HepG2 (cell line): ENCODE results near the gene COG5. TPM values are rescaled to one million over a fixed set of nuclear protein-coding genes. Genes with fewer than 3 reads are reported as not detected.

Source experiments
- CC2D1A ChIP-seq: sonication (generic); formaldehyde crosslinking; IDR thresholded peaks from 2 replicates; pipeline ENCODE4 v1.8.1; 2023; ENCODE audit warnings: mild to moderate bottlenecking, missing genetic modification reagents
- ELF1 ChIP-seq: sonication (generic); formaldehyde crosslinking; IDR thresholded peaks from 2 replicates; pipeline ENCODE4 v1.4.0; 2020; ENCODE audit warnings: missing genetic modification reagents
- EP300 ChIP-seq, 3 experiments: sonication (generic) in 1 of 3; formaldehyde crosslinking in 1 of 3; IDR thresholded peaks; 2 replicates each; pipeline versions ENCODE4 v1.5.1 to v1.6.1; 2011 to 2020; ENCODE audit warnings: low read depth in 2 of 3, low read length in 2 of 3, borderline replicate concordance in 1 of 3, improper control_type of control experiment in 1 of 3, mild to moderate bottlenecking in 1 of 3, missing genetic modification reagents in 1 of 3, moderate library complexity in 1 of 3
- KLF13 ChIP-seq: sonication (generic); formaldehyde crosslinking; IDR thresholded peaks from 2 replicates; pipeline ENCODE4 v1.4.0; 2020; ENCODE audit warnings: mild to moderate bottlenecking, missing genetic modification reagents
- MAFF ChIP-seq: IDR thresholded peaks from 2 replicates; pipeline ENCODE4 v1.6.1; 2011; ENCODE audit warnings: low read depth, low read length, improper control_type of control experiment
- MXI1 ChIP-seq: IDR thresholded peaks from 3 replicates; pipeline ENCODE4 v1.6.1; 2012; ENCODE audit warnings: low read depth, low read length, inconsistent platforms, borderline replicate concordance
- MYNN ChIP-seq: sonication (generic); formaldehyde crosslinking; IDR thresholded peaks from 2 replicates; pipeline ENCODE4 v1.4.0; 2020; ENCODE audit warnings: mild to moderate bottlenecking, low read depth, missing genetic modification reagents
- NFYC ChIP-seq: IDR thresholded peaks from 2 replicates; pipeline ENCODE4 v1.6.1; 2016; ENCODE audit warnings: missing genetic modification reagents, missing compliant biosample characterization
- NONO ChIP-seq, 2 experiments: fragments of 450-650 bp in 1 of 2; sonication (generic) in 1 of 2; formaldehyde crosslinking in 1 of 2; IDR thresholded peaks in 1 of 2; conservative IDR thresholded peaks in 1 of 2; 2 replicates each; pipeline versions ENCODE4 v1.6.1 to v1.8.0; 2017 to 2022; ENCODE audit warnings: mild to moderate bottlenecking in 1 of 2, missing genetic modification reagents in 1 of 2, moderate library complexity in 1 of 2
- REPIN1 ChIP-seq: sonication (generic); formaldehyde crosslinking; IDR thresholded peaks from 2 replicates; pipeline ENCODE4 v1.8.0; 2022; ENCODE audit warnings: missing genetic modification reagents, low read depth, mild to moderate bottlenecking, borderline replicate concordance
- SIX1 ChIP-seq: sonication (generic); formaldehyde crosslinking; IDR thresholded peaks from 2 replicates; pipeline ENCODE4 v1.4.0; 2020; ENCODE audit warnings: missing genetic modification reagents, borderline replicate concordance
- TARDBP ChIP-seq: sonication (generic); formaldehyde crosslinking; IDR thresholded peaks from 2 replicates; pipeline ENCODE4 v1.8.0; 2022; ENCODE audit warnings: mild to moderate bottlenecking, missing genetic modification reagents
- THAP9 ChIP-seq: sonication (generic); formaldehyde crosslinking; IDR thresholded peaks from 2 replicates; pipeline ENCODE4; 2020; ENCODE audit warnings: missing genetic modification reagents, mild to moderate bottlenecking, borderline replicate concordance
- ZBTB2 ChIP-seq: sonication (generic); formaldehyde crosslinking; IDR thresholded peaks from 2 replicates; pipeline ENCODE4 v1.8.0; 2022; ENCODE audit warnings: low read depth, missing genetic modification reagents
- ZBTB21 ChIP-seq: sonication (generic); formaldehyde crosslinking; IDR thresholded peaks from 2 replicates; pipeline ENCODE4 v1.4.0; 2020; ENCODE audit warnings: missing genetic modification reagents
- ZFP62 ChIP-seq: sonication (generic); formaldehyde crosslinking; IDR thresholded peaks from 2 replicates; pipeline ENCODE4 v1.4.0; 2020; ENCODE audit warnings: missing genetic modification reagents
- ZNF263 ChIP-seq: sonication (generic); formaldehyde crosslinking; IDR thresholded peaks from 2 replicates; pipeline ENCODE4 v1.4.0; 2020; ENCODE audit warnings: missing genetic modification reagents
- ZNF337 ChIP-seq: sonication (generic); formaldehyde crosslinking; IDR thresholded peaks from 2 replicates; pipeline ENCODE4 v1.5.1; 2020; ENCODE audit warnings: missing genetic modification reagents, low read depth, mild to moderate bottlenecking, borderline replicate concordance
- ZNF501 ChIP-seq: sonication (generic); formaldehyde crosslinking; IDR thresholded peaks from 2 replicates; pipeline ENCODE4 v1.5.1; 2020; ENCODE audit warnings: mild to moderate bottlenecking, moderate library complexity, missing genetic modification reagents
- ZNF503 ChIP-seq: sonication (generic); formaldehyde crosslinking; IDR thresholded peaks from 2 replicates; pipeline ENCODE4 v1.4.0; 2020; ENCODE audit warnings: missing genetic modification reagents
- ZNF530 ChIP-seq: sonication (generic); formaldehyde crosslinking; IDR thresholded peaks from 2 replicates; pipeline ENCODE4 v1.5.0; 2020; ENCODE audit warnings: low read depth, mild to moderate bottlenecking, missing genetic modification reagents
- ZNF549 ChIP-seq: sonication (generic); formaldehyde crosslinking; IDR thresholded peaks from 2 replicates; pipeline ENCODE4 v1.5.0; 2020; ENCODE audit warnings: missing genetic modification reagents
- ZNF7 ChIP-seq: IDR thresholded peaks from 2 replicates; pipeline ENCODE4 v1.6.1; 2016; ENCODE audit warnings: missing biosample characterization, missing genetic modification reagents
- polyA plus RNA-seq, 8 experiments: library from polyadenylated mRNA; depleted of rRNA in 3 of 8; stranded (reverse) in 7 of 8; unstranded in 1 of 8; fragments of >200 nt; fragmentation: Illumina TruSeq in 4 of 8; extraction: Trizol in 4 of 8; gene quantifications; 2 replicates each; pipeline versions ENCODE4 v1.2.1 to v1.2.3, GENCODE V29; 2011 to 2016; ENCODE audit warnings: low read depth in 4 of 8, missing spikeins in 1 of 8, mixed read lengths in 1 of 8; ENCODE audit not compliant: insufficient read depth in 1 of 8
- total RNA-seq, 5 experiments: library from RNA; depleted of rRNA; stranded (reverse); fragments of >200 nt; fragmentation: Illumina TruSeq; extraction: Trizol; gene quantifications; 2 replicates each; pipeline ENCODE4 v1.2.3, GENCODE V29; 2016; ENCODE audit warnings: low read depth in 1 of 5

The COG5 gene
- total and polyA plus RNA-seq, 2 of the 13 experiments (the other 11 are each of a cell fraction or from before 2014, with no cell fraction given): 20.4 to 31.3 TPM

GRCh38 chr7:107169120-107170050 is 394.3 kb downstream of the COG5 start (continued):
- peak; percentile 41; the same call in 1 of the 2 replicates for TF ChIP-seq ZNF263 (CRISPR knock-in tag)
- TF ChIP-seq SIX1 (CRISPR knock-in tag): no peak
- TF ChIP-seq KLF13 (CRISPR knock-in tag): no peak
- TF ChIP-seq ZNF501: peak; percentile 42; the same call in 1 of the 2 replicates
- no peak for TF ChIP-seq ZNF337 (CRISPR knock-in tag)
- TF ChIP-seq MAFF: no peak
- TF ChIP-seq ELF1 (CRISPR knock-in tag): peak; percentile 57
- no peak for TF ChIP-seq CC2D1A (CRISPR knock-in tag)
- TF ChIP-seq THAP9: no peak
- no peak for TF ChIP-seq ZNF7
- TF ChIP-seq EP300 (IDR thresholded peaks at IDR 0.05; ENCODE audit: low read depth in 2 of 2, low read length in 2 of 2): peak; percentile 73 to 78
- peak; percentile 51; the same call in 1 of the 2 replicates for TF ChIP-seq EP300 (CRISPR knock-in tag; IDR thresholded peaks at IDR 0.05; ENCODE audit: borderline replicate concordance)
- TF ChIP-seq ZNF503 (CRISPR knock-in tag): peak; percentile 51; the same call in 1 of the 2 replicates
- no peak; the same call in none of the 2 replicates for TF ChIP-seq NFYC (CRISPR knock-in tag)
- TF ChIP-seq REPIN1 (CRISPR knock-in tag): peak; percentile 93
- TF ChIP-seq ZBTB2 (CRISPR knock-in tag): peak; percentile 74
- TF ChIP-seq ZNF530 (CRISPR knock-in tag): no peak
- TF ChIP-seq TARDBP (CRISPR knock-in tag): peak; percentile 77; the same call in 1 of the 2 replicates
- TF ChIP-seq MXI1: peak; percentile 73; the same call in 1 of the 3 replicates
- TF ChIP-seq MYNN: no peak; the same call in 1 of the 2 replicates
- TF ChIP-seq ZBTB21 (CRISPR knock-in tag): no peak
- no peak for TF ChIP-seq ZNF549 (CRISPR knock-in tag)
- no peak for TF ChIP-seq NONO (IDR thresholded peaks at IDR 0.05)
- peak; percentile 67 for TF ChIP-seq NONO (CRISPR knock-in tag; conservative IDR thresholded peaks at IDR 0.05)
- TF ChIP-seq ZFP62 (CRISPR knock-in tag): no peak
